Measurements from ENCODE around the gene TSPOAP1. TPM values are rescaled to one million over a fixed set of nuclear protein-coding genes. Genes with fewer than 3 reads are reported as not detected.

TSPOAP1 gene
- total RNA-seq, 1 donor from 2014 or later = 0.05 TPM

DNA sequence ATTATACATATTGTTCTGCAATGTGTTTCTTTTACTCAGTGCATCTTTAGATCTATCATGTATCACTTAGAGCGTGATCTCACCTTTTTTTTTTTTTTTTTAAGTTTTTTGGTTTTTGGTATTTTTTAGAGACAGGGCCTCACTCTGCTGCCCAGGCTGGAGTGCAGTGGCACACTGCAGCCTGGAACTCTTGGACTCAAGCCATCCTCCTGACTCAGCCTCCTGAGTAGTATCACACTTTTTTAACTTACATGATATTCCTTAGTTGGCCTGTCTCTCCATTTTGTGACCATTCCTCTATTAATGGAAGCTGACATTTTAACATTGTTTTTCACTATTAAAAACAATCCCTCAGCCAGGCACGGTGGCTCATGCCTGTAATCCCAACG is 43.2 kb downstream of the TSPOAP1 start:
- TF ChIP-seq, protein P1, sequence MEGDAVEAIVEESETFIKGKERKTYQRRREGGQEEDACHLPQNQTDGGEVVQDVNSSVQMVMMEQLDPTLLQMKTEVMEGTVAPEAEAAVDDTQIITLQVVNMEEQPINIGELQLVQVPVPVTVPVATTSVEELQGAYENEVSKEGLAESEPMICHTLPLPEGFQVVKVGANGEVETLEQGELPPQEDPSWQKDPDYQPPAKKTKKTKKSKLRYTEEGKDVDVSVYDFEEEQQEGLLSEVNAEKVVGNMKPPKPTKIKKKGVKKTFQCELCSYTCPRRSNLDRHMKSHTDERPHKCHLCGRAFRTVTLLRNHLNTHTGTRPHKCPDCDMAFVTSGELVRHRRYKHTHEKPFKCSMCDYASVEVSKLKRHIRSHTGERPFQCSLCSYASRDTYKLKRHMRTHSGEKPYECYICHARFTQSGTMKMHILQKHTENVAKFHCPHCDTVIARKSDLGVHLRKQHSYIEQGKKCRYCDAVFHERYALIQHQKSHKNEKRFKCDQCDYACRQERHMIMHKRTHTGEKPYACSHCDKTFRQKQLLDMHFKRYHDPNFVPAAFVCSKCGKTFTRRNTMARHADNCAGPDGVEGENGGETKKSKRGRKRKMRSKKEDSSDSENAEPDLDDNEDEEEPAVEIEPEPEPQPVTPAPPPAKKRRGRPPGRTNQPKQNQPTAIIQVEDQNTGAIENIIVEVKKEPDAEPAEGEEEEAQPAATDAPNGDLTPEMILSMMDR (IDR thresholded peaks at IDR 0.05) = no peak
- H3K27ac Mint-ChIP-seq (ENCODE audit: unreplicated experiment) = no peak overlapping the region
- no peak overlapping the region for H3K4me3 Mint-ChIP-seq (ENCODE audit: unreplicated experiment)
- H3K4me1 Mint-ChIP-seq (ENCODE audit: unreplicated experiment) = peaks cover 2% of the 10 kb centered on the region
- H3K27me3 Mint-ChIP-seq (ENCODE audit: unreplicated experiment) = peaks cover 6% of the 10 kb centered on the region
- H3K9me3 Mint-ChIP-seq (ENCODE audit: unreplicated experiment) = no peaks in the 10 kb centered on the region
- no peak for DNase-seq (ENCODE audit: extremely low spot score, unreplicated experiment)
- H3K36me3 Mint-ChIP-seq (ENCODE audit: unreplicated experiment) = no peaks in the 10 kb centered on the region

DNA sequence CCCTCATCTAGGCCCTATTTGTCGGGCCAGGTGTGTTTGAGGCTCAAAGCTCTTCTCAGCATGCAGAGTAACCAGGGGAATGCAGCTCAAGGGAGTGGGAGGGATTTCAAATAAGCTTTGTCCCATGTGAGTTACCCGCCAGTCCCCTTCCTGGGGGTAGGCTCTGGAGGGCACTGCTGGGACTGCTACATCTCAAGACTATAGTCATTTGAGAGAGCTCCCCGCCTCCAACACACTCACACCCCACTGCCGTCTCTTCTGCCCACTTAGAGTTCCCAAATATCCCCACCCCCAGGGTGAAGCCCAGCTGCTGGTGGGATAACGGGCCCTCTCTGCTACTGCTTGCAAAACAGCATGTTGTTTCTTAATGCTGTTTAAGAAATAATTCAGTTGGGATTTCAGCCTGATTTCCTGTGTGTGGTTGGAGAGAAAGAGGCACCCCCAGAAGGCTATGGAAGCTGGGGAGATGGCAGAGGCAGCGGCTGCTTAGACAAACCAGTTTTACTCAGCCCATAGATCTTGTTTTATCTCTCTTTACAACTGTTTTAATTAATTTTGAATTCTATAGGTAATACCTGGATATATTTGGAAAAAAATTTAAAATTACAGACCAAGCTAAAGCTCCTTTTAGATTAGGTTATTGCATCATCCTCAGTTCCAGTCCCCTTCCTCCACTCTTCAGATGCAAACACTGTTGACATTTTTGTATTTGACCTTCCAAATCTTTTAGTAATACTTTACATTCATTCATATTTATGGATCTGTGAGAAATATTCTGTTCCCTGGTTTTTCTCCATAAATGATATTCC is 43.8 kb downstream of the TSPOAP1 start:
- H3K27me3 Mint-ChIP-seq (ENCODE audit: unreplicated experiment) = peaks cover 1% of the 10 kb centered on the region
- no peak overlapping the region for H3K27ac Mint-ChIP-seq (ENCODE audit: unreplicated experiment)
- peaks cover 2% of the 10 kb centered on the region for H3K4me1 Mint-ChIP-seq (ENCODE audit: unreplicated experiment)
- peak; percentile 76 for DNase-seq (ENCODE audit: extremely low spot score, unreplicated experiment)
- no peak overlapping the region for H3K4me3 Mint-ChIP-seq (ENCODE audit: unreplicated experiment)
- TF ChIP-seq, protein P1 (IDR thresholded peaks at IDR 0.05) = no peak
- H3K9me3 Mint-ChIP-seq (ENCODE audit: unreplicated experiment) = no peaks in the 10 kb centered on the region
- no peaks in the 10 kb centered on the region for H3K36me3 Mint-ChIP-seq (ENCODE audit: unreplicated experiment)

DNA sequence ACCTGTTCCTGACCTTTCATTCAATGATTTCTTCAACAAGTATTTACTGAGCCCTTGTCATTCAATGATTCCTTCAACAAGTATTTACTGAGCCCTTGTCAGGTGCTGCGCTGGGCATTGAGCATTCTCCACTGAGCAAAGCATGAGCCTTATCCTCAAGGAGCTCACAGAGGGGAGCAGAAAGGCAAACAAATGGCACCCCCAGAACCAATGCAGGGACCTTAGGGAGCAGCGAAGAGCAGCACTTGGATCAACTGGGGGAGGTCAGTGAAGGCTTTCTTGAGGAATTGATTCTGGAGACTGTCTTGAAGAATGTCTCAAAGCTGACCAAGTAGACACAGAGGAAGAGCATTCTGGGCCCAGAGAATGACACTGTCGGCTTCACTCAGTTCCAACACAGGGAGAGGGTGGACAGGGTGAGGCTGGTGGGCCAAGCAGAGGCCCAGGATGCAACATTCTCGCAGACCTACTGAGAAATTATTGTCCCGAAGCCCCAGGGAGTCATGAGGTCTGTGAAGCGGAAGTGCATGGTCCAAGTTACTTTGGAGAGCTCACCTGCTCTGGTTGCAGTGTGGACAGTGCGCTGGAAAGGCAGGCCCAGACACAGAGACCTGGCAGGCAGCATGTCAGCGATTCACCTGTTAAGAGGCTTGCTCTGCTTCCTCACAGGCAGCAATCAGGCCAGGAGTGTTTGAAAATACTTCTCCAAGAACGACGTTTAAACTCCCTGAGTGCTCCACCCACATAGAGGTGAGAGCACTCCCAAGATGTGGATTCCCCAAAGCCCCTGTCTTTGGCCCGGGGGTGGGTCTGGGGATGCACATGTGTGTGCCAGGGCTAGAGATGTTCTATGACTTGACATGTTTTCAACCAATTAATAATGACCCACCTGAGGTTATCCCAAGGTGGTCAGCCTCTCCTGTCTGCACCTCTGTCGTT is 44.7 kb downstream of the TSPOAP1 start:
- peak; percentile 57 for DNase-seq (ENCODE audit: extremely low spot score, unreplicated experiment)
- Mint-ChIP-seq H3K9me3 (ENCODE audit: unreplicated experiment) (no peaks in the 10 kb centered on the region), H3K27me3 (ENCODE audit: unreplicated experiment) (no peaks in the 10 kb centered on the region), H3K4me1 (ENCODE audit: unreplicated experiment) (peaks cover 2% of the 10 kb centered on the region), H3K27ac (ENCODE audit: unreplicated experiment) (no peak overlapping the region), H3K36me3 (ENCODE audit: unreplicated experiment) (no peaks in the 10 kb centered on the region), H3K4me3 (ENCODE audit: unreplicated experiment) (no peak overlapping the region)
- TF ChIP-seq, protein P1 (IDR thresholded peaks at IDR 0.05) = no peak

DNA sequence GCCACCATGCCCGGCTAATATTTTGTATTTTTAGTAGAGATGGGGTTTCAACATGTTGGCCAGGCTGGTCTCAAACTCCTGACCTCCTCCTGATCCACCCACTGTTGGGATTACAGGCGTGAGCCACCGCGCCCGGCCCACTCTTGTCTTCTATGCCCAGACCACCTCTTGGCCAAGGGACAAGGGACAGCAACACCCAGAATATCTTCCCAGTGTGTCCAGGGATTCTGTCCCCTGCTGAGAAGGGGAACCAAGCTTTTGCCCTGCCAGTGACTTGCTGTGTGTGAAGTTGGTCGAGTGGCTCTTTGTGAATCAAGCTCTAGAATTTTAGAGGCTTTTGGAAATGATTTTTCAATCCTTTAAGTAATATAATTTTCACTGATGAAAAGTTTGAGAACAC is 46.2 kb downstream of the TSPOAP1 start:
- Mint-ChIP-seq H3K27ac (ENCODE audit: unreplicated experiment) (no peak overlapping the region), H3K4me3 (ENCODE audit: unreplicated experiment) (no peak overlapping the region), H3K4me1 (ENCODE audit: unreplicated experiment) (peaks cover 2% of the 10 kb centered on the region), H3K9me3 (ENCODE audit: unreplicated experiment) (no peaks in the 10 kb centered on the region), H3K27me3 (ENCODE audit: unreplicated experiment) (no peaks in the 10 kb centered on the region), H3K36me3 (ENCODE audit: unreplicated experiment) (no peaks in the 10 kb centered on the region)
- TF ChIP-seq, protein P1 (IDR thresholded peaks at IDR 0.05) = no peak
- DNase-seq (ENCODE audit: extremely low spot score, unreplicated experiment) = peak; percentile 59
